Prostate gland (tissue), 2 donors: ENCODE data around the gene PROX2. TPM values are rescaled to one million over a fixed set of nuclear protein-coding genes. Genes with fewer than 3 reads are reported as not detected.

Experiments
- DNase-seq: peaks from one replicate; pipeline ENCODE4 v3.0.0-alpha.2; 2019; ENCODE audit warnings: low spot score
- H3K27ac ChIP-seq, 2 donors: fragments of 200-600 bp; sonication (generic); 2 replicates each; pipeline ENCODE4 v1.5.1; 2017 to 2019
- H3K27me3 ChIP-seq: fragments of 200-600 bp; sonication (generic); replicated peaks from 2 replicates; pipeline ENCODE4 v1.5.1; 2019; ENCODE audit not compliant: insufficient read depth
- H3K36me3 ChIP-seq, 2 donors: fragments of 200-600 bp; sonication (generic); 1 replicate in 1 of 2; 2 replicates in 1 of 2; pipeline versions ENCODE4 v1.5.1 to v1.8.1; 2017 to 2019
- H3K4me1 ChIP-seq: fragments of 200-600 bp; sonication (generic); replicated peaks from 2 replicates; pipeline ENCODE4 v1.5.1; 2019
- H3K4me3 ChIP-seq, 2 donors: fragments of 200-600 bp; sonication (generic); 2 replicates each; pipeline ENCODE4 v1.5.1; 2017 to 2019
- H3K9me3 ChIP-seq: fragments of 200-600 bp; sonication (generic); 2 replicates; pipeline ENCODE4 v1.5.1; 2017
- CTCF ChIP-seq, 4 experiments: fragments of 200-600 bp in 2 of 4; fragments of 450-650 bp in 2 of 4; sonication (generic) in 2 of 4; IDR thresholded peaks; 1 replicate in 3 of 4; 2 replicates in 1 of 4; pipeline ENCODE4 v1.5.1; 2016 to 2019; ENCODE audit warnings: antibody characterized with exemption in 4 of 4, mild to moderate bottlenecking in 2 of 4, moderate library complexity in 2 of 4
- POLR2A ChIP-seq: fragments of 450-650 bp; IDR thresholded peaks from one replicate; pipeline ENCODE4 v1.6.1; 2016; ENCODE audit warnings: antibody characterized with exemption, mild to moderate bottlenecking
- POLR2AphosphoS5 ChIP-seq: sonication (generic); formaldehyde crosslinking; IDR thresholded peaks from one replicate; pipeline ENCODE4 v1.6.1; 2017; ENCODE audit warnings: antibody characterized with exemption
- WGBS: methylation state at CpG from one replicate; pipeline ENCODE4 v1.1.5; 2018; 5-methylcytosine and 5-hydroxymethylcytosine counted together
- intact Hi-C: fragments of 100-400 bp; cut with DNase I; formaldehyde crosslinking; loops from one replicate; pipeline ENCODE4 v1.14.2; 2022
- total RNA-seq, 2 donors: library from RNA; depleted of rRNA; stranded (reverse); fragments of >200 nt; gene quantifications; one replicate each; pipeline ENCODE4 v1.1.0, GENCODE V29; 2016

PROX2 gene
- total RNA-seq, 2 donors from 2014 or later, result not detected

GRCh38 chr14:74917178-74917543 lies 41.2 kb upstream of the PROX2 start:
- no peak for DNase-seq
- H3K36me3 ChIP-seq, result no peaks in the 10 kb centered on the region
- 74% methylated on average over 5 of the region's 5 CpGs for WGBS
- no peaks in the 10 kb centered on the region for H3K9me3 ChIP-seq
- H3K4me1 ChIP-seq, result no peaks in the 10 kb centered on the region
- intact Hi-C loops, result no loop called here
- TF ChIP-seq POLR2A, result no peak
- no peak for TF ChIP-seq CTCF (IDR thresholded peaks at IDR 0.05)
- no peak for TF ChIP-seq POLR2AphosphoS5
- H3K27ac ChIP-seq, result peak overlapping the region; percentile 2 to 47
- H3K27me3 ChIP-seq, result no peaks in the 10 kb centered on the region
- no peak overlapping the region for H3K4me3 ChIP-seq

GRCh38 chr14:74915826-74916225 lies 39.9 kb upstream of the PROX2 start:
- no peak overlapping the region for H3K27ac ChIP-seq
- no peaks in the 10 kb centered on the region for H3K27me3 ChIP-seq
- H3K4me3 ChIP-seq, result no peak overlapping the region
- intact Hi-C loops, result loop anchor here (2.0 kb wide), 1 partner anchor 173 kb away; no protein-coding TSS in a partner anchor
- no peak for DNase-seq
- 46% methylated on average over 7 of the region's 7 CpGs for WGBS
- H3K36me3 ChIP-seq, result no peaks in the 10 kb centered on the region
- H3K9me3 ChIP-seq, result no peaks in the 10 kb centered on the region
- no peaks in the 10 kb centered on the region for H3K4me1 ChIP-seq
- no peak for TF ChIP-seq CTCF (IDR thresholded peaks at IDR 0.05)

- WGBS, result 75% methylated on average over 4 of the region's 4 CpGs
- H3K36me3 ChIP-seq, result no peaks in the 10 kb centered on the region
- H3K27me3 ChIP-seq, result no peaks in the 10 kb centered on the region
- no peaks in the 10 kb centered on the region for H3K4me1 ChIP-seq
- H3K9me3 ChIP-seq, result no peaks in the 10 kb centered on the region
- no peak for TF ChIP-seq POLR2A
- no peak for TF ChIP-seq CTCF (IDR thresholded peaks at IDR 0.05)
- no peak for TF ChIP-seq POLR2AphosphoS5
- no peak for DNase-seq
- H3K27ac ChIP-seq, result no peak overlapping the region
- no peak overlapping the region for H3K4me3 ChIP-seq
- intact Hi-C loops, result loop anchor here (2.0 kb wide), 1 partner anchor 173 kb away; no protein-coding TSS in a partner anchor
These were observed 39.5 kb upstream of the PROX2 start for GRCh38 chr14:74915426-74915825.

GRCh38 chr14:74913986-74914573 lies 38.1 kb upstream of the PROX2 start:
- no peaks in the 10 kb centered on the region for H3K27me3 ChIP-seq
- peak; percentile 68 for DNase-seq
- TF ChIP-seq POLR2A, result no peak
- TF ChIP-seq CTCF (IDR thresholded peaks at IDR 0.05), result peak; percentile 25 to 77 (median 66)
- peak; percentile 46 for TF ChIP-seq POLR2AphosphoS5
- no peaks in the 10 kb centered on the region for H3K9me3 ChIP-seq
- H3K4me3 ChIP-seq, result no peak overlapping the region
- no peaks in the 10 kb centered on the region for H3K36me3 ChIP-seq
- peak overlapping the region in 1 of 2 donors; percentile 21 for H3K27ac ChIP-seq
- WGBS, result 34% methylated on average over 6 of the region's 6 CpGs
- no peaks in the 10 kb centered on the region for H3K4me1 ChIP-seq
- intact Hi-C loops, result loop anchor here (2.0 kb wide), 1 partner anchor 175 kb away; no protein-coding TSS in a partner anchor

- DNase-seq, result no peak
- Histone ChIP-seq H3K4me1 (no peaks in the 10 kb centered on the region), H3K4me3 (no peak overlapping the region), H3K36me3 (no peaks in the 10 kb centered on the region), H3K27me3 (no peaks in the 10 kb centered on the region), H3K27ac (no peak overlapping the region), H3K9me3 (no peaks in the 10 kb centered on the region)
- 63% methylated on average over 5 of the region's 5 CpGs for WGBS
- no peak for TF ChIP-seq POLR2A
- no peak for TF ChIP-seq POLR2AphosphoS5
- no peak for TF ChIP-seq CTCF (IDR thresholded peaks at IDR 0.05)
- intact Hi-C loops, result no loop called here
These were observed 37.5 kb upstream of the PROX2 start for GRCh38 chr14:74913393-74913910.
